ENCODE results near the gene C16orf90.

Gene C16orf90

GRCh38 chr16:3458278-3458851 lies 36.9 kb downstream of the C16orf90 start:
- Mint-ChIP-seq H3K4me1 (peaks cover 25% of the 10 kb centered on the region), H3K9me3 (no peaks in the 10 kb centered on the region), H3K36me3 (no peaks in the 10 kb centered on the region), H3K4me3 (peak overlapping the region; percentile 85), H3K27me3 (no peaks in the 10 kb centered on the region), H3K27ac (peak overlapping the region; percentile 88)
- DNase-seq (ENCODE audit: low spot score in 2 of 2) (peak in 1 of 2 donors; percentile 16), ATAC-seq (ENCODE audit: low read depth) (no peak)

- peaks cover 25% of the 10 kb centered on the region for H3K4me1 Mint-ChIP-seq
- no peaks in the 10 kb centered on the region for H3K36me3 Mint-ChIP-seq
- peak; percentile 89 to 92 for DNase-seq (ENCODE audit: low spot score in 2 of 2)
- ATAC-seq (ENCODE audit: low read depth): peak; percentile 92
- no peaks in the 10 kb centered on the region for H3K9me3 Mint-ChIP-seq
- H3K27ac Mint-ChIP-seq: peak overlapping the region; percentile 82
- H3K4me3 Mint-ChIP-seq: peak overlapping the region; percentile 80
- no peaks in the 10 kb centered on the region for H3K27me3 Mint-ChIP-seq
Measured at GRCh38 chr16:3457434-3458252, 37.6 kb downstream of the C16orf90 start.

- ATAC-seq (ENCODE audit: low read depth): no peak
- H3K27me3 Mint-ChIP-seq: no peaks in the 10 kb centered on the region
- H3K36me3 Mint-ChIP-seq: peaks cover 2% of the 10 kb centered on the region
- no peak overlapping the region for H3K4me3 Mint-ChIP-seq
- peaks cover 9% of the 10 kb centered on the region for H3K4me1 Mint-ChIP-seq
- no peaks in the 10 kb centered on the region for H3K9me3 Mint-ChIP-seq
- DNase-seq (ENCODE audit: low spot score in 2 of 2): no peak
- H3K27ac Mint-ChIP-seq: no peak overlapping the region
Measured at GRCh38 chr16:3454631-3455147, 40.6 kb downstream of the C16orf90 start.

- peaks cover 4% of the 10 kb centered on the region for H3K4me1 Mint-ChIP-seq
- ATAC-seq (ENCODE audit: low read depth) (no peak), DNase-seq (ENCODE audit: low spot score in 2 of 2) (no peak)
- peaks cover 2% of the 10 kb centered on the region for H3K36me3 Mint-ChIP-seq
- no peaks in the 10 kb centered on the region for H3K9me3 Mint-ChIP-seq
- H3K27me3 Mint-ChIP-seq: no peaks in the 10 kb centered on the region
- H3K4me3 Mint-ChIP-seq: no peak overlapping the region
- no peak overlapping the region for H3K27ac Mint-ChIP-seq
Measured at GRCh38 chr16:3454093-3454492, 41.2 kb downstream of the C16orf90 start.

GRCh38 chr16:3444032-3444388 lies 51.3 kb downstream of the C16orf90 start:
- Mint-ChIP-seq H3K9me3 (peaks cover 9% of the 10 kb centered on the region), H3K27ac (peak overlapping the region; percentile 92), H3K36me3 (peaks cover 14% of the 10 kb centered on the region), H3K4me1 (peaks cover 3% of the 10 kb centered on the region), H3K4me3 (peak overlapping the region; percentile 95), H3K27me3 (no peaks in the 10 kb centered on the region)
- peak; percentile 19 for ATAC-seq (ENCODE audit: low read depth)
- no peak for DNase-seq (ENCODE audit: low spot score in 2 of 2)
